Measurements from ENCODE around the gene C21orf91.

GRCh38 chr21:17781524-17781923 is 37.6 kb downstream of the C21orf91 start:
- TF ChIP-seq, protein P1, sequence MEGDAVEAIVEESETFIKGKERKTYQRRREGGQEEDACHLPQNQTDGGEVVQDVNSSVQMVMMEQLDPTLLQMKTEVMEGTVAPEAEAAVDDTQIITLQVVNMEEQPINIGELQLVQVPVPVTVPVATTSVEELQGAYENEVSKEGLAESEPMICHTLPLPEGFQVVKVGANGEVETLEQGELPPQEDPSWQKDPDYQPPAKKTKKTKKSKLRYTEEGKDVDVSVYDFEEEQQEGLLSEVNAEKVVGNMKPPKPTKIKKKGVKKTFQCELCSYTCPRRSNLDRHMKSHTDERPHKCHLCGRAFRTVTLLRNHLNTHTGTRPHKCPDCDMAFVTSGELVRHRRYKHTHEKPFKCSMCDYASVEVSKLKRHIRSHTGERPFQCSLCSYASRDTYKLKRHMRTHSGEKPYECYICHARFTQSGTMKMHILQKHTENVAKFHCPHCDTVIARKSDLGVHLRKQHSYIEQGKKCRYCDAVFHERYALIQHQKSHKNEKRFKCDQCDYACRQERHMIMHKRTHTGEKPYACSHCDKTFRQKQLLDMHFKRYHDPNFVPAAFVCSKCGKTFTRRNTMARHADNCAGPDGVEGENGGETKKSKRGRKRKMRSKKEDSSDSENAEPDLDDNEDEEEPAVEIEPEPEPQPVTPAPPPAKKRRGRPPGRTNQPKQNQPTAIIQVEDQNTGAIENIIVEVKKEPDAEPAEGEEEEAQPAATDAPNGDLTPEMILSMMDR (IDR thresholded peaks at IDR 0.05), result no peak
- TF ChIP-seq ZFX (IDR thresholded peaks at IDR 0.05; ENCODE audit: borderline replicate concordance), result no peak

All from 22Rv1 (cell line).